Gastroesophageal sphincter (tissue), 3 donors: ENCODE data around the gene MACROD2.

ENCODE experiments used
- CTCF ChIP-seq, 4 experiments: fragments of 200-600 bp in 2 of 4; fragments of 450-650 bp in 2 of 4; sonication (generic) in 1 of 4; IDR thresholded peaks; one replicate each; pipeline ENCODE4 v1.5.1; 2017 to 2019; ENCODE audit warnings: antibody characterized with exemption in 4 of 4, mild to moderate bottlenecking in 2 of 4, moderate library complexity in 2 of 4
- POLR2A ChIP-seq, 2 donors: fragments of 450-650 bp; IDR thresholded peaks; one replicate each; pipeline ENCODE4 v1.6.1; 2017; ENCODE audit warnings: antibody characterized with exemption in 2 of 2, mild to moderate bottlenecking in 2 of 2, moderate library complexity in 1 of 2

- TF ChIP-seq CTCF (IDR thresholded peaks at IDR 0.05) = no peak
- TF ChIP-seq POLR2A (IDR thresholded peaks at IDR 0.05) = no peak
These were observed 671.4 kb downstream of the MACROD2 start for GRCh38 chr20:14666696-14667095.
